ENCODE measurements around the gene GRAP.

The GRAP gene

GRCh38 chr17:18981335-18981641 lies 65.5 kb downstream of the GRAP start:
- DNase-seq, result no peak

GRCh38 chr17:18980682-18981334 lies 65.9 kb downstream of the GRAP start:
- DNase-seq, result no peak

DNA sequence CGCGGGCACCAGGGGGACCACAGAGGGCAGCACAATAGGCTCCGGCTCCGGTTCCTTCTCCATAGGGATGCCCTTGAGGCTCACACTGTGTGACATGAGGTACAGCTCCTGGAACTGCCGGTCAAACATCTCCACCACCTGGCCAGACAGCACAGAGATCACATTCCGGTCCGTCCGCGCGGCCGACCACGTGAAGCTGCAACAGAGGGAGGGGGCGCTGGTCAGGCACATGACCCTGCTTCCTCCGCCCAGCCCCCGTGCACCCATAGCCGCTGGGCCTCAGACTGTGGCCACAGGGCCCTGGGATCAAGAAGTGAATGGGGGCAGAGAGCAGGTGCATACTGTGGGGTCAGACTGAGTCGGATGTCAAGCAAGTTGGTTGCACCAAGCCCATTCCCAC lies 68.1 kb downstream of the GRAP start:
- DNase-seq, result no peak

GRCh38 chr17:18978050-18978449 lies 68.7 kb downstream of the GRAP start:
- no peak for DNase-seq

GRCh38 chr17:18977646-18978045 lies 69.1 kb downstream of the GRAP start:
- DNase-seq, result no peak

GRCh38 chr17:18977021-18977420 lies 69.7 kb downstream of the GRAP start:
- no peak for DNase-seq

- DNase-seq, result no peak
These were observed 70.6 kb downstream of the GRAP start for GRCh38 chr17:18976201-18976600.

DNA sequence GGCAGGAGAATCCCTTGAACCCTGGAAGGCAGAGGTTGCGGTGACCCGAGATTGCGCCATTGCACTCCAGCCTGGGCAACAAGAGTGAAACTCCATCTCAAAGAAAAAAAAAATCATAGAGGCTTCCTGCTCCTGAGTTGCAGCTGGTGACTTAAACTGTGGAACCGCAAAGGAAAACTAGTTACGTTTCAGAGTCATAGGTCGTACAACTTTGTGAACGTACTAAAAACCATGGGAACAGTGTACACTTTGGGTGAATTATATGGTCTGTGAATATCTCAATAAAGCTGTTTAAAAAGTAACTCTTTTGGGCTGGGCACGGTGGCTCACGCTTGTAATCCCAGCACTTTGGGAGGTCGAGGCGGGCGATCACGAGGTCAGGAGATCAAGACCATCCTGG lies 71.2 kb downstream of the GRAP start:
- DNase-seq, result no peak

DNA sequence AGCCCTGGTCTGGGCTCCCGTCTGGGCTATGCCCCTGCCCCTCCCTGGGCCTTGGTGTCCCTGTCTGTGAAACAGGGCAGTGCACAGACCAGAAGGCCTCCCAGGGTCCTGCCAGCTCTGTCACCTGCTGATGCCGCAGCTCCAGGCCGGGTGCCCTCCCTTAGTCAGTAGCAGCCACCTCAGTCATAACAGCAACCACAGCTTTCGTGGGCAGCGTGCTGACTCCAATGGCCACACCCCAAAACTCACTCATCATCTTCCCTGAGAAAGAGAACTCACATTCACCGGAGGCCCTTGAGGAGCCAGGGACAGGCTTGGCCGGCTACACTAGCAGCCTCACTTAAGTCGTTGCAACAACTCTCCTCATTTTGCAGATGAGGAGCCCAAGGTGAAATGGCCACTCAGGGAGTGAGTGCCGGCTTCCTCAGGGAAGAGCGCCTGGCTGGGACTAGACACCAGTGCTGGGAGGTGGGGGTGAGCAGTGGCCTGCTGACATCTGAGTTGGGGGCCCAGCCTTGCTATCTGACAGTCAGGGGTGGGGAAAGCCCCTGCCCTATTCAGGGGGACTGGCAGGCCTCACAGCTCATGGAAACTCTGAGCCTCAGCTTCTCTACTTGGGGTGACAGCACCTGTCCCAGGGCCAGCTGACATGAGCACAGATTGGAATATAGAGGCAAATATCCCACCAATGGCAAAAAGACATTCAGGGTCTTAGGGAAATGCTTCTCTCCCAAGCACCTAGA lies 72.2 kb downstream of the GRAP start:
- DNase-seq, result no peak

GRCh38 chr17:18971801-18972200 lies 75.0 kb downstream of the GRAP start:
- DNase-seq, result no peak
